ENCODE results near the gene QSOX2.
A peak's percentile ranks its signal among the peaks of the same experiment; 100 is the strongest.
"Not testable (repeated sequence)": the region's sequence is repeated elsewhere in the genome, so short reads cannot be mapped to it uniquely, and the experiment has no call there.

QSOX2 gene

GRCh38 chr9:136281421-136282271 is 36.0 kb upstream of the QSOX2 start:
- DNase-seq: no peak

GRCh38 chr9:136280535-136281315 is 35.1 kb upstream of the QSOX2 start:
- no peak for DNase-seq

- no peak for DNase-seq
Measured at GRCh38 chr9:136279471-136279870, 33.9 kb upstream of the QSOX2 start.

GRCh38 chr9:136278894-136279293 is 33.3 kb upstream of the QSOX2 start:
- DNase-seq: no peak

- DNase-seq: no peak
Measured at GRCh38 chr9:136278221-136278620, 32.6 kb upstream of the QSOX2 start.

GRCh38 chr9:136277746-136278145 is 32.1 kb upstream of the QSOX2 start:
- DNase-seq: no peak

GRCh38 chr9:136276716-136277115 is 31.1 kb upstream of the QSOX2 start:
- no peak for DNase-seq

GRCh38 chr9:136275655-136276429 is 30.2 kb upstream of the QSOX2 start:
- no peak for DNase-seq

- no peak for DNase-seq
Measured at GRCh38 chr9:136274786-136275654, 29.4 kb upstream of the QSOX2 start.

- DNase-seq: no peak
Measured at GRCh38 chr9:136273921-136274785, 28.5 kb upstream of the QSOX2 start.

GRCh38 chr9:136273244-136273865 is 27.7 kb upstream of the QSOX2 start:
- no peak for DNase-seq

GRCh38 chr9:136270173-136270705 is 24.6 kb upstream of the QSOX2 start:
- DNase-seq: peak; percentile 23

GRCh38 chr9:136268735-136269134 is 23.1 kb upstream of the QSOX2 start:
- no peak for DNase-seq

GRCh38 chr9:136268318-136268717 is 22.7 kb upstream of the QSOX2 start:
- no peak for DNase-seq

- peak; percentile 91 for DNase-seq
Measured at GRCh38 chr9:136267261-136268111, 21.9 kb upstream of the QSOX2 start.

- DNase-seq: not testable (repeated sequence)
Measured at GRCh38 chr9:136266641-136267040, 21.0 kb upstream of the QSOX2 start.

- no peak for DNase-seq
Measured at GRCh38 chr9:136265561-136266355, 20.1 kb upstream of the QSOX2 start.
